Measurements from ENCODE around the gene CBFA2T2. TPM values are rescaled to one million over a fixed set of nuclear protein-coding genes. Genes with fewer than 3 reads are reported as not detected.
"Not testable (repeated sequence)": the region's sequence is repeated elsewhere in the genome, so short reads cannot be mapped to it uniquely, and the experiment has no call there.

The CBFA2T2 gene
- polyA plus RNA-seq, 4 donors = 21.5 to 31.5 (median 26.1) TPM

GRCh38 chr20:33686984-33687366 lies 197.1 kb downstream of the CBFA2T2 start:
- no peak for DNase-seq (ENCODE audit: low read depth in 4 of 4, low spot score in 3 of 4)

GRCh38 chr20:33687370-33687915 lies 197.5 kb downstream of the CBFA2T2 start:
- no peak for DNase-seq (ENCODE audit: low read depth in 4 of 4, low spot score in 3 of 4)

- DNase-seq (ENCODE audit: low read depth in 4 of 4, low spot score in 3 of 4) = no peak
Measured at GRCh38 chr20:33687993-33688937, 198.4 kb downstream of the CBFA2T2 start.

GRCh38 chr20:33688938-33689424 lies 199.1 kb downstream of the CBFA2T2 start:
- no peak for DNase-seq (ENCODE audit: low read depth in 4 of 4, low spot score in 3 of 4)

- no peak for DNase-seq (ENCODE audit: low read depth in 4 of 4, low spot score in 3 of 4)
Measured at GRCh38 chr20:33689493-33689892, 199.6 kb downstream of the CBFA2T2 start.

GRCh38 chr20:33689973-33690372 lies 200.1 kb downstream of the CBFA2T2 start:
- no peak for DNase-seq (ENCODE audit: low read depth in 4 of 4, low spot score in 3 of 4)

GRCh38 chr20:33693289-33693688 lies 203.4 kb downstream of the CBFA2T2 start:
- DNase-seq (ENCODE audit: low read depth in 4 of 4, low spot score in 3 of 4) = no peak

- DNase-seq (ENCODE audit: low read depth in 4 of 4, low spot score in 3 of 4) = no peak
Measured at GRCh38 chr20:33693741-33694638, 204.1 kb downstream of the CBFA2T2 start.

GRCh38 chr20:33694639-33695012 lies 204.7 kb downstream of the CBFA2T2 start:
- no peak for DNase-seq (ENCODE audit: low read depth in 4 of 4, low spot score in 3 of 4)

GRCh38 chr20:33696448-33696847 lies 206.6 kb downstream of the CBFA2T2 start:
- DNase-seq (ENCODE audit: low read depth in 4 of 4, low spot score in 3 of 4) = no peak

GRCh38 chr20:33697129-33697528 lies 207.2 kb downstream of the CBFA2T2 start:
- no peak for DNase-seq (ENCODE audit: low read depth in 4 of 4, low spot score in 3 of 4)

- DNase-seq (ENCODE audit: low read depth in 4 of 4, low spot score in 3 of 4) = not testable (repeated sequence)
Measured at GRCh38 chr20:33698966-33699365, 209.1 kb downstream of the CBFA2T2 start.

Other genes with a start within 250 kb of the CBFA2T2 start
- 1 to 10 TPM in 1 of 4 donors, not detected in 3; 2.6 TPM for gene BPIFB1, start 206.9 kb upstream of the CBFA2T2 start, polyA plus RNA-seq (ENCODE audit: insufficient read length in 4 of 4)
- 10 to 100 TPM; 26.3 to 47.2 (median 34.2) TPM for gene CDK5RAP1, start 88.6 kb upstream of the CBFA2T2 start, polyA plus RNA-seq (ENCODE audit: insufficient read length in 4 of 4)
- 10 to 100 TPM in 2 of 4 donors, 1 to 10 TPM in 2; 9.2 to 11.4 (median 10.2) TPM for gene SNTA1, start 46.3 kb upstream of the CBFA2T2 start, polyA plus RNA-seq (ENCODE audit: insufficient read length in 4 of 4)
- under 1 TPM; 0.19 to 0.45 (median 0.26) TPM for gene C20orf144, start 172.2 kb downstream of the CBFA2T2 start, polyA plus RNA-seq (ENCODE audit: insufficient read length in 4 of 4)
- gene ACTL10, start 176.8 kb downstream of the CBFA2T2 start, polyA plus RNA-seq (ENCODE audit: insufficient read length in 4 of 4) = under 1 TPM; 0.26 to 0.79 (median 0.49) TPM
- 10 to 100 TPM; 13.1 to 21.9 (median 13.7) TPM for gene NECAB3, start 184.3 kb downstream of the CBFA2T2 start, polyA plus RNA-seq (ENCODE audit: insufficient read length in 4 of 4)
- gene E2F1, start 196.3 kb downstream of the CBFA2T2 start, polyA plus RNA-seq (ENCODE audit: insufficient read length in 4 of 4) = 10 to 100 TPM in 3 of 4 donors, 1 to 10 TPM in 1; 9.8 to 14.2 (median 11.7) TPM
- 10 to 100 TPM in 1 of 4 donors, 1 to 10 TPM in 3; 8.3 to 14.5 (median 9.0) TPM for gene PXMP4, start 230.2 kb downstream of the CBFA2T2 start, polyA plus RNA-seq (ENCODE audit: insufficient read length in 4 of 4)
- 1 to 10 TPM; 2.0 to 4.6 (median 2.9) TPM for gene ZNF341, start 241.9 kb downstream of the CBFA2T2 start, polyA plus RNA-seq (ENCODE audit: insufficient read length in 4 of 4)